Stimulated activated naive CD8-positive, alpha-beta T cell treated with anti-CD3 and anti-CD28 coated beads, Interleukin-15, Interleukin-2, amounts not matched to agents 100 ng/mL and 50 ng/mL, for 24 hours (primary cell): Measurements from ENCODE around the gene FFAR2.
A peak's percentile ranks its signal among the peaks of the same experiment; 100 is the strongest.
"Not testable (repeated sequence)": the region's sequence is repeated elsewhere in the genome, so short reads cannot be mapped to it uniquely, and the experiment has no call there.

Experiments used
- H3K27ac Mint-ChIP-seq: one replicate; pipeline ENCODE4 v1.8.0; 2021; ENCODE audit warnings: mild to moderate bottlenecking, mixed read lengths
- H3K27me3 Mint-ChIP-seq: one replicate; pipeline ENCODE4 v1.8.0; 2021; ENCODE audit warnings: mixed read lengths
- H3K36me3 Mint-ChIP-seq: one replicate; pipeline ENCODE4 v1.8.0; 2021; ENCODE audit warnings: low read depth, mixed read lengths
- H3K4me1 Mint-ChIP-seq: one replicate; pipeline ENCODE4 v1.8.0; 2021; ENCODE audit warnings: low read depth, mixed read lengths
- H3K4me3 Mint-ChIP-seq: one replicate; pipeline ENCODE4 v1.8.0; 2021; ENCODE audit warnings: mild to moderate bottlenecking, mixed read lengths
- H3K9me3 Mint-ChIP-seq: one replicate; pipeline ENCODE4 v1.8.0; 2021; ENCODE audit warnings: mixed read lengths

Gene FFAR2

DNA sequence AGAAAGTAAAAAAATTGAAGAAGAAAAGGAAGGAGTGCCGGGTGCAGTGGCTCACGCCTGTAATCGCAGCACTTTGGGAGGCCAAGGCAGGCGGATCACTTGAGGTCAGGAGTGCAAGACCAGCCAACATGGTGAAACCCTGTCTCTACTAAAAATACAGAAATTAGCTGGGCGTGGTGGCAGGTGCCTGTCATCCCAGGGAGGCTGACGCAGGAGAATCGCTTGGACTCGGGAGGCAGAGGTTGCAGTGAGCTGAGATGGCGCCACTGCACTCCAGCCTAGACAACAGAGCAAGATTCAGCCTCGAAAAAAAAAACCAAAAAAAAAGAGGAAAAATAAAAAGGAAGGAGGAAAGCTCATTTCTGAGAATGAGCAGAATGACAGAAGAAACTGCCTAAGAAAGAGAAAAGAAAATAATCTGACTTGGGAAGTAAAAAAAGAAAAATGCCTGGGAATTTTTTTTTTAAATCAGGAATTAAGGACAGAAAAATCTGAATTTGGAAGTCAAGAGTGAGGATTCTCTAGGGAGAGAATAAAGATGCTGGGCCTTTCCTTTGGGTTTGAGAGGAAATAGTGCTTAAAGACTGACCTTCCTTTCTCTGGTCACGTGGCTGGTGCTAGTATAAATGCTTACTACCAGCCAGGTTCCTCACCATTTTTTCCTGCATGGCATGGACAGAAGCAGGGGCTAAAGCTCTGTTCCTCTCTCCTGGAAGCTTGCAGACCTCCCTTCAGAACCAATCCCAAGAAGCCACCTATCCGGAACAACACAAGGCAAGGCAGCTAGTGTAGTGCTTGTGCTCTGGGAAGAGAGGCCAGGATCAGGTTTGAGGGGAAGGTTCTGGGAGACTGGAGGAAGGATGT lies at the start of gene FFAR2:
TSS of gene FFAR2 (plus strand) at position 652 of the 864 bp plus-strand sequence. CDS start 1,458 bp downstream, outside the sequence.
- Mint-ChIP-seq H3K27me3 (peaks cover 32% of the 10 kb centered on the region), H3K4me3 (no peak within 1 kb of the TSS), H3K9me3 (no peaks in the 10 kb centered on the region), H3K27ac (no peak within 1 kb of the TSS), H3K36me3 (no peaks in the 10 kb centered on the region), H3K4me1 (peaks cover 64% of the 10 kb centered on the region)

DNA sequence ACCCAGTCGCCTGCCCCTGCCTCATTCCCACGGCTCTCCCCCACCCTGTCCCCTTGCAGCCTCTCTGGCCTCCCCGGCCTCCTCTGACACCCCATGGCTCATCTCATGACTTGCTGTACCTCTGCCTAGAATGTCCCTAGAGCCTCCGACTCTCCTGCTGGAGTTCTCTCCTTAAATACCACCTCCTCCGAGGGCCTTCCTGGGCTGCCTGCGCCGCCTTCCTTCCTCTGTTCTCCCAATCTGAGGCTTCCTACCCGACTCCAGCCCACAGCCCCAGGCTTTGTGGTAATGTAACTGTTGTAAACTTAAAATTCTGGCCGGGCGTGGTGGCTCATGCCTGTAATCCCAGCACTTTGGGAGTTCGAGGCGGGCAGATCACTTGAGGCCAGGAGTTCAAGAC lies 49.5 kb upstream of the FFAR2 start:
- Mint-ChIP-seq H3K27me3 (peaks cover 4% of the 10 kb centered on the region), H3K4me3 (no peak overlapping the region), H3K4me1 (peaks cover 4% of the 10 kb centered on the region), H3K36me3 (no peaks in the 10 kb centered on the region), H3K9me3 (no peaks in the 10 kb centered on the region), H3K27ac (no peak overlapping the region)

- peaks cover 5% of the 10 kb centered on the region for H3K4me1 Mint-ChIP-seq
- no peaks in the 10 kb centered on the region for H3K9me3 Mint-ChIP-seq
- H3K27me3 Mint-ChIP-seq: peaks cover 4% of the 10 kb centered on the region
- no peak overlapping the region for H3K4me3 Mint-ChIP-seq
- no peak overlapping the region for H3K27ac Mint-ChIP-seq
- no peaks in the 10 kb centered on the region for H3K36me3 Mint-ChIP-seq
Observed at GRCh38 chr19:35399231-35399630, 48.8 kb upstream of the FFAR2 start.

DNA sequence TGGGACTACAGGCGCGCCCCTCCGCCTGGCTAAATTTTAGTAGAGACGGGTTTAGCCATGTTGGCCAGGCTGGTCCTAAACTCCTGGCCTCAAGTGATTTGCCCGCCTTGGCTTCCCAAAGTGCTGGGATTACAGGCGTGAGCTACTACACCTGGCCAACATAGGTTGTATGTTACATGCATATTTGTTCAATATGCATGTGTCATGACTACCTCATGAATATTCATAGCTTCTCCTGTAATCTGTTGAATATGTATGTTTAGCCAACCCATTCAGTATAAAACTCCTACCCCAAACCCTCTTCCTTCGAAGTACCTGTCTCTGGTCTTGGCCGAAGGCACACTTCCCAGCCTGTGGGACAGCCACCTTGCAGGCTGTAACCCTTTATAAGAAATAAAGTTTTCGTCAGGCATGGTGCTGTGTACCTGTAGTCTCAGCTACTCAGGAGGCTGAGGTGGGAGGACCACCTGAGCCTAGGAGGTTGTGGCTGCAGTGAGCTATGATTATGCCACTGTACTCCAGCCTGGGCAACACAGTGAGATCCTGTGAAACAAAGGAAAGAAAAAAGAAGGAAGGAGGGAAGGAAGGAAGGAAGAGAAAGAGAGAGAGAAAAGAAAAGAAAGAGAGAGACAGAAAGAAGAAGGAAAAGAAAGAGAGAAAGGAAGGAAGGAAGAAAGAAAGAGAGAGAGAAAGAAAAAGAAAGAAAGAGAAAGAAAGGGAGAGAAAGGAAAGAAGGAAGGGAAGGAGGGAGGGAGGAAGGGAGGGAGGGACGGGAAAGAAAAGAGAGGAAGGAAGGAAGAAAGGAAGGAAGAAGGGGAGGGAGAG lies 47.9 kb upstream of the FFAR2 start:
- Mint-ChIP-seq H3K27me3 (peaks cover 4% of the 10 kb centered on the region), H3K9me3 (no peaks in the 10 kb centered on the region), H3K4me1 (peaks cover 11% of the 10 kb centered on the region), H3K4me3 (no peak overlapping the region), H3K36me3 (no peaks in the 10 kb centered on the region), H3K27ac (peak overlapping the region; percentile 41)

- no peaks in the 10 kb centered on the region for H3K36me3 Mint-ChIP-seq
- no peak overlapping the region for H3K27ac Mint-ChIP-seq
- H3K4me3 Mint-ChIP-seq: no peak overlapping the region
- no peaks in the 10 kb centered on the region for H3K9me3 Mint-ChIP-seq
- peaks cover 4% of the 10 kb centered on the region for H3K27me3 Mint-ChIP-seq
- peaks cover 16% of the 10 kb centered on the region for H3K4me1 Mint-ChIP-seq
Observed at GRCh38 chr19:35400773-35401100, 47.3 kb upstream of the FFAR2 start.

DNA sequence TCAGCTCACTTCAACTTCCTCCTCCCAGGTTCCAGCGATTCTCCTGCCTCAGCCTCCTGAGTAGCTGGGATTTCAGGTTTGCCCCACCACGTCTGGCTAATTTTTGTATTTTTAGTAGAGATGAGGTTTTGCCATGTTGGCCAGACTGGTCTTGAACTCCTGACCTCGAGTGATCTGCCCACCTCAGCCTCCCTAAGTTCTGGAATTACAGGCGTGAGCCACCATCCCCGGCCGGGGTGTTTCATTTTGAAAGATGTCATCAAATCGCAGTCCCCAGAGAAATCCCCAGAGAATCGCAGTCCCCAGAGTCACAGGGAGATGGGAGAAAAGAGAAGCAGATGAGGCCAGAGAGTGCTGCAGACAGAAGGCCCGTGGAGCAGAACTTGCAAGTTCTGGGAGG lies 46.6 kb upstream of the FFAR2 start:
- not testable (repeated sequence) for H3K27ac Mint-ChIP-seq, H3K27me3 Mint-ChIP-seq, H3K9me3 Mint-ChIP-seq, H3K4me3 Mint-ChIP-seq, H3K36me3 Mint-ChIP-seq
- H3K4me1 Mint-ChIP-seq: peaks cover 19% of the 10 kb centered on the region

GRCh38 chr19:35403116-35403760 lies 44.8 kb upstream of the FFAR2 start:
- H3K27me3 Mint-ChIP-seq: peaks cover 4% of the 10 kb centered on the region
- H3K4me1 Mint-ChIP-seq: peaks cover 20% of the 10 kb centered on the region
- no peaks in the 10 kb centered on the region for H3K9me3 Mint-ChIP-seq
- H3K36me3 Mint-ChIP-seq: no peaks in the 10 kb centered on the region
- no peak overlapping the region for H3K4me3 Mint-ChIP-seq
- no peak overlapping the region for H3K27ac Mint-ChIP-seq

GRCh38 chr19:35404879-35405622 lies 43.0 kb upstream of the FFAR2 start:
- peaks cover 4% of the 10 kb centered on the region for H3K27me3 Mint-ChIP-seq
- no peak overlapping the region for H3K4me3 Mint-ChIP-seq
- H3K9me3 Mint-ChIP-seq: no peaks in the 10 kb centered on the region
- H3K27ac Mint-ChIP-seq: peak overlapping the region; percentile 43
- no peaks in the 10 kb centered on the region for H3K36me3 Mint-ChIP-seq
- peaks cover 25% of the 10 kb centered on the region for H3K4me1 Mint-ChIP-seq

DNA sequence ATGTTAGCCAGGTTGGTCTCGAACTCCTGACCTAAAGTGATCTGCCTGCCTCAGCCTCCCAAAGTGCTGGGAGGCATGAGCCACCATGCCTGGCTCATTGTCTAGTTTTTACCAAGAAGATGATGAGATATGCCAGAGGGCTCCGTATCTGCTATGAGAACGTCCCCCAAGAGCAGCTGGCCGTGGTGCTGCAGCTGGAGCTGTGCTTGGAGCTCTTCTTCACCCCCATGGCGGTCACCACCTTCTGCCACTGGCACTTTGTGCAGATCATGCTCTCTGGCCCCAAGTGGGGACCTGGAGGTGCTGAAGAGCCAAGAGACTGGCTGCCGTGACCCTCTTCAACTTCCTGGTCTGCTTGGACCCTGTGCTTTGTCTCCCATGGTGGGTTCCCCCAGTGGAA lies 40.4 kb upstream of the FFAR2 start:
- Mint-ChIP-seq H3K4me3 (no peak overlapping the region), H3K36me3 (no peaks in the 10 kb centered on the region), H3K4me1 (peaks cover 25% of the 10 kb centered on the region), H3K27ac (no peak overlapping the region), H3K27me3 (peaks cover 5% of the 10 kb centered on the region), H3K9me3 (no peaks in the 10 kb centered on the region)

DNA sequence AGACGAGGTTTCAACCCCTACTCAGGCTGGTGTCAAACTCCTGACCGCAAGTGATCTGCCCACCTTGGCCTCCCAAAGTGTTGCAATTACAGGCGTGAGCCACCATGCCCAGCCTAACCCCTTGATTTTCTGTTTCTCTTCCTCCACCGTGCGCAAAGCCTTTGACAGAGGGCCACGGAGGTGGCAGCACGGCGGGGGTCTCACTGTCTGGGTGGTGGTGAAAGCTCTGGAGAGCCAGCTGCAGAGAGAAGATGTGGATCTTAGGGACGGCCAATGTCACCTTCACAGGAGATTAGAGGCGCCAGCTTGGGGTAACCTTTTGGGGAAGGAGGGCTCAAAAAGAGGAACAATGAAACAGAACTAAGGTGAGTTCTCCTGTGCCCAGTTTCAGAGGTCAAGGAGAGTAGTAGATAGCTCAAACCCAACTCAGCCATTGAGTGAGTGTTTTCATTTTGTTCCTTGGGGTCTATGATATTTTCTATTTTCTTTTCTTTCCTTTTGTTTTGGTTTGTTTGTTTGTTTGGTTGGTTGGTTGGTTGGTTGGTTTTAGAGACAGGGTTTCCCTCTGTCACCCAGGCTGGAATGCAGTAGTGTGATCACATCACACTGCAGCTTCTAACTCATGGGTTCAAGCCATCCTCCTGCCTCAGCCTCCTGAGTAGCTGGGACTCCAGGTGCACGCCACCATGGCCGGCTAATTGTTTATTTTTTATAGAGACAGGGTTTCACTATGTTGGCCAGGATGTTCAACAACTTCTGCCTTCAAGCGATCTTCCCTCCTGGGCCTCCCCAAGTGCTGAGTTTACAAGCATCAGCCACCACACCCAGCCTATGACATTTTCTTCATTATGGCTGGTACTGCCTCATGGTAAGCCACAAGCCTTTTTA lies 39.5 kb upstream of the FFAR2 start:
- no peak overlapping the region for H3K27ac Mint-ChIP-seq
- H3K36me3 Mint-ChIP-seq: no peaks in the 10 kb centered on the region
- peaks cover 7% of the 10 kb centered on the region for H3K27me3 Mint-ChIP-seq

DNA sequence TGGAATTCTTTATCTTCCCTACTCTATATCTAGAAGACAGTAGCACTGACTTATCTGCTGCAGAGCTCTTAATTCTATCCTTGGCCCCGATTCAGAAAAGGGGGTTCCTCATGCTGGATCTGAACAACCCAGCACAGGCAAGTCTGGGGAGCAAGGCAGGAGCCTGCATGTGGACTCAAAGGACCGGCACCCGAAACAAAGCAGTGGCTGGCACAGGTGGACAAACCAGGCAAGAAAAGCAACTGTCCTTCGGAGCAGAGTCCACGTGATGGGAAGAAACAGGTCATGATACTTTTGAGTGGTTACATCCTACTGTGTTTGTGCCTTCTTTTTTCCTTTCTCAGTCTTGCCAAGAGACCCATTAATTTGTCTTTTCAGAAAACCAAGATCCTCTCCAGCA lies 38.9 kb upstream of the FFAR2 start:
- Mint-ChIP-seq H3K27ac (no peak overlapping the region), H3K4me3 (no peak overlapping the region), H3K27me3 (peaks cover 7% of the 10 kb centered on the region)

More for the DNA sequence above, 39.5 kb upstream of the FFAR2 start:
- Mint-ChIP-seq H3K4me3 (no peak overlapping the region), H3K4me1 (peaks cover 22% of the 10 kb centered on the region), H3K9me3 (no peaks in the 10 kb centered on the region)

GRCh38 chr19:35410487-35410886 lies 37.6 kb upstream of the FFAR2 start:
- Mint-ChIP-seq H3K4me1 (peaks cover 12% of the 10 kb centered on the region), H3K27ac (no peak overlapping the region), H3K9me3 (no peaks in the 10 kb centered on the region), H3K27me3 (peaks cover 9% of the 10 kb centered on the region), H3K4me3 (no peak overlapping the region), H3K36me3 (no peaks in the 10 kb centered on the region)

More for the DNA sequence above, 38.9 kb upstream of the FFAR2 start:
- H3K4me1 Mint-ChIP-seq: peaks cover 20% of the 10 kb centered on the region
- H3K36me3 Mint-ChIP-seq: no peaks in the 10 kb centered on the region
- H3K9me3 Mint-ChIP-seq: no peaks in the 10 kb centered on the region

DNA sequence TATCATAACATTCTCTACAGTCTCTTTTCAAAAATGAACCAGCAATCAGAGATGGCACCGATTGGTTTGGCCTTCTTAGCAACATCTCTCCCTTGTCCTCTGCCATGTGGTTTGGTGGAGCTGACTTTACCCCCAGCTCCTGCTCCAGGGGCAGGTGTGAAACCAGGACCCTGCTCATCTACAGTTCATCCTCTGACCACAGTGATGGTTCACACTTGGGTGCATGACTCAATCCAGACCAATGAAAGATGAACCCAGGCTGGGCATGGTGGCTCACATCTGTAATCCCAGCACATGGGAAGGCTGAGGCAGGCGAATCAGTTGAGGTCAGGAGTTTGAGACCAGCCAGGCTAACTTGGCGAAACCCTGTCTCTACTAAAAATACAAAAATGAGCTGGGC lies 33.6 kb upstream of the FFAR2 start:
- Mint-ChIP-seq H3K9me3 (no peaks in the 10 kb centered on the region), H3K4me3 (no peak overlapping the region), H3K36me3 (no peaks in the 10 kb centered on the region), H3K4me1 (no peaks in the 10 kb centered on the region), H3K27me3 (peaks cover 27% of the 10 kb centered on the region), H3K27ac (no peak overlapping the region)

DNA sequence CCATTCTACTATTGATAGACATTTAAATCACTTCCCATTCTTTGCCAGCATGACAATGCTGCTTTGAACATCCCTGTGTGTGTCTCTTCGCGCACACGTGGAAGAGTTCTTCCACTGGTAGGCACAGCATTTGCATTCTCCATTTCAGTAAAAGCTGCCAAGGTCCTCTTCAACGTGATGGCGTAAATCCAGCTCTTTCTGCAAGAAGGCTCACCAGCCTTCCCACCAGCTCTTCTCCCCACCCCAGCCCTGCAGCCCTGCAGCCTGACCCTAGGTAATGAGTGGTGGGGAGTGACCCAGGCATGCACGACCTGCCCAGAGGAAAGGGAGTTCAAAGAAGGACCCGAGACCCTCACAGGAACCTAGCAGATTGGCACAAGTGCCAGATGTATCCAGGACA lies 31.7 kb upstream of the FFAR2 start:
- H3K36me3 Mint-ChIP-seq: no peaks in the 10 kb centered on the region
- no peak overlapping the region for H3K27ac Mint-ChIP-seq
- peaks cover 26% of the 10 kb centered on the region for H3K27me3 Mint-ChIP-seq
- no peaks in the 10 kb centered on the region for H3K9me3 Mint-ChIP-seq
- H3K4me1 Mint-ChIP-seq: peaks cover 4% of the 10 kb centered on the region
- H3K4me3 Mint-ChIP-seq: no peak overlapping the region
